ENCODE measurements around the gene ZSWIM8. TPM values are rescaled to one million over a fixed set of nuclear protein-coding genes. Genes with fewer than 3 reads are reported as not detected.
A peak's percentile ranks its signal among the peaks of the same experiment; 100 is the strongest.

Gene ZSWIM8
- total and polyA plus RNA-seq, 2 of the 8 experiments (the other 6 are each of a cell fraction or from before 2014, with no cell fraction given) = 44.7 to 99.7 TPM

- peaks cover 3 to 13% (median 8%) of the 10 kb centered on the region in 4 experiments; a peak in 5 of 7 replicates for H3K4me1 ChIP-seq (replicated peaks in 1 of 4; ENCODE audit: control insufficient read depth in 3 of 4, insufficient read depth in 4 of 4, low read length in 3 of 4)
- WGBS, 2 experiments (ENCODE audit: extremely low coverage in 1 of 2, insufficient coverage in 1 of 2, insufficient read length in 1 of 2, insufficient replicate concordance in 2 of 2, low coverage in 1 of 2, low lambda C conversion rate in 2 of 2, missing lambda C conversion rate in 1 of 2) = 33% methylated on average over 28 of the region's 29 CpGs; no CpG with 5 or more reads in 1 of the 2 experiments
- peak overlapping the region; percentile 28; the same call in 1 of the 2 replicates for H2AFZ ChIP-seq (ENCODE audit: low read length)
- H4K91ac ChIP-seq (replicated peaks; ENCODE audit: insufficient read length, low read length) = no peak overlapping the region
- DNase-seq (ENCODE audit: low read depth in 1 of 2, low spot score in 2 of 2) = no peak
- peaks cover 0 to 15% of the 10 kb centered on the region in 2 experiments; a peak in 2 of 4 replicates for H3K79me2 ChIP-seq (ENCODE audit: control insufficient read depth in 1 of 2, insufficient read depth in 2 of 2, low read length in 2 of 2)
- no peak overlapping the region for H3K23ac ChIP-seq (ENCODE audit: insufficient read length)
- no peaks in the 10 kb centered on the region for H3K9me3 ChIP-seq (ENCODE audit: insufficient read depth in 2 of 2, low read depth in 1 of 2, low read length in 1 of 2)
- peaks cover 7 to 44% (median 16%) of the 10 kb centered on the region in 4 experiments for H3K36me3 ChIP-seq (ENCODE audit: control insufficient read depth in 2 of 4, insufficient read depth in 4 of 4, low read length in 3 of 4)
- no peak overlapping the region for H2BK12ac ChIP-seq (ENCODE audit: low read depth, low read length)
- H2BK120ac ChIP-seq (replicated peaks; ENCODE audit: low read depth, low read length) = no peak overlapping the region
- no peak overlapping the region for H2AK5ac ChIP-seq (ENCODE audit: low read depth, low read length)
- peak overlapping the region in 3 of 4 experiments; percentile 47 to 78 (median 76); a peak in 4 of 7 replicates for H3K9ac ChIP-seq (replicated peaks in 1 of 4; ENCODE audit: extremely low read depth in 1 of 4, low read depth in 3 of 4, low read length in 3 of 4)
- peaks cover 2 to 13% of the 10 kb centered on the region in 2 experiments for H4K20me1 ChIP-seq (replicated peaks in 1 of 2; ENCODE audit: control insufficient read depth in 1 of 2, insufficient read depth in 2 of 2, low read length in 2 of 2)
- no peak for FAIRE-seq
- no peak overlapping the region for H3K4ac ChIP-seq (replicated peaks; ENCODE audit: insufficient read length, low read depth, low read length)
- no peak overlapping the region for H3K27ac ChIP-seq (ENCODE audit: low read depth, low read length)
- peak overlapping the region; percentile 81; the same call in 1 of the 2 replicates for H3K18ac ChIP-seq (ENCODE audit: extremely low read depth, low read length)
- H2BK15ac ChIP-seq (ENCODE audit: low read length) = no peak overlapping the region
- ChIA-PET CTCF (ENCODE audit: partially characterized antibody) (interaction anchor here (0.6 to 3.4 kb wide), 9 partner anchors 9 to 428 kb away, joined by 3 to 13 read pairs (median 3); partner anchors contain the start of gene CHCHD1), POLR2A (ENCODE audit: partially characterized antibody) (interaction anchor here (0.6 to 6.2 kb wide), 22 partner anchors 10 to 1423 kb away, joined by 3 to 79 read pairs (median 6); partner anchors contain the start of genes ADK, AP3M1, CAMK2G and CHCHD1)
- no peak overlapping the region for H2BK20ac ChIP-seq (ENCODE audit: low read length)
- H4K8ac ChIP-seq (ENCODE audit: extremely low read depth, insufficient read depth, low read length) = no peak overlapping the region; the same call in 1 of the 2 replicates
- H2BK5ac ChIP-seq (ENCODE audit: low read depth, low read length) = 0 out of 2 replicates have a peak overlapping the region, but pooled peaks have one; percentile 94
- peak overlapping the region; percentile 13 for H3K56ac ChIP-seq (replicated peaks; ENCODE audit: insufficient read length, low read depth, low read length)
- H3K4me3 ChIP-seq (ENCODE audit: extremely low read depth in 1 of 4, insufficient read depth in 2 of 4, low read depth in 3 of 4, low read length in 4 of 4) = peak overlapping the region; percentile 84 to 91 (median 87)
- H3K79me1 ChIP-seq (ENCODE audit: low read depth, low read length) = peaks cover 2% of the 10 kb centered on the region; the same call in 1 of the 2 replicates
- no peak overlapping the region for H4K5ac ChIP-seq (ENCODE audit: insufficient read length, low read depth, low read length)
- peaks cover 10% of the 10 kb centered on the region for H3K23me2 ChIP-seq (ENCODE audit: low read depth, low read length)
- peak overlapping the region; percentile 97 for H3K4me2 ChIP-seq (ENCODE audit: insufficient read depth in 1 of 2, low read depth in 2 of 2, low read length in 2 of 2)
- H3K14ac ChIP-seq (ENCODE audit: insufficient read length) = no peak overlapping the region
- H3K27me3 ChIP-seq (replicated peaks in 1 of 4; ENCODE audit: control insufficient read depth in 3 of 4, extremely low read depth in 1 of 4, insufficient read depth in 3 of 4, low read length in 3 of 4) = no peaks in the 10 kb centered on the region; a peak in 1 of 7 replicates
- no peak for TF ChIP-seq EGR1 (IDR thresholded peaks at IDR 0.05; ENCODE audit: borderline replicate concordance, low read depth, low read length)
- TF ChIP-seq HDAC2 (IDR thresholded peaks at IDR 0.05; ENCODE audit: borderline replicate concordance in 1 of 2, low read depth in 2 of 2, low read length in 2 of 2) = no peak
- TF ChIP-seq SRF (IDR thresholded peaks at IDR 0.05; ENCODE audit: low read depth, low read length) = no peak
- TF ChIP-seq, protein P1, sequence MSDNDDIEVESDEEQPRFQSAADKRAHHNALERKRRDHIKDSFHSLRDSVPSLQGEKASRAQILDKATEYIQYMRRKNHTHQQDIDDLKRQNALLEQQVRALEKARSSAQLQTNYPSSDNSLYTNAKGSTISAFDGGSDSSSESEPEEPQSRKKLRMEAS (IDR thresholded peaks at IDR 0.05) = no peak
- TF ChIP-seq RNF2 (IDR thresholded peaks at IDR 0.05; ENCODE audit: borderline replicate concordance, low read depth, low read length, missing control alignments, poor library complexity, severe bottlenecking) = no peak
- TF ChIP-seq JUN (IDR thresholded peaks at IDR 0.05; ENCODE audit: low read depth, low read length) = no peak
- TF ChIP-seq NRF1 (IDR thresholded peaks at IDR 0.05; ENCODE audit: low read depth, low read length) = no peak
- TF ChIP-seq BCL11A (IDR thresholded peaks at IDR 0.05; ENCODE audit: low read depth in 2 of 2, low read length in 2 of 2) = no peak
- TF ChIP-seq GABPA (IDR thresholded peaks at IDR 0.05; ENCODE audit: borderline replicate concordance, insufficient read depth, low read length) = no peak
- no peak for TF ChIP-seq NANOG (IDR thresholded peaks at IDR 0.05; ENCODE audit: insufficient read depth, low read depth, low read length, poor library complexity, severe bottlenecking)
These were observed 12.1 kb upstream of the ZSWIM8 start for GRCh38 chr10:73773152-73773879.
